Measurements from ENCODE around the gene GLIPR1L2.

GLIPR1L2 gene

DNA sequence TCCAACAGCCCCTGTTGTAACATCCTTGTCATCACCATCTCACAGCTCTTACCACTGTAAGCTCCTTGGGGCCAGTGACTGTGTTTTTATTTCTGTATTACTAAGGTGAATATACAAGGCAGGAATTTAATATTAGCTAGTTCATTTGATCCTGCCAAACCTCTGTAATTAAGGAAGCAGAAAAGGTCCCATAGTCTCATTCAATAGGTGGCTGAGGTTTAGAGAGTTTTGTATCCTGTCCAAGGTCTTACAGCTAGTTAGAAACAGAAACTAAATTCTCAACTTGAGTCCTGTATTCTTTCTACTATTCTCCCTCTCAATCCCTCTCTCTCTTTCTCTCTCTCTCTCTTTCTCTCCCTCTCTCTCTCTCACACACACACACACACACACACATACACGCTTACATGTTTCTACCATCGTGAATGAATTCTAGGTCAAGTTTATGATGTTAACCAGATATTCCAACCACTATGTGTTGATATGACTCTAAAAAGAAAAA lies 89.1 kb downstream of the GLIPR1L2 start:
- DNase-seq, result no peak

DNA sequence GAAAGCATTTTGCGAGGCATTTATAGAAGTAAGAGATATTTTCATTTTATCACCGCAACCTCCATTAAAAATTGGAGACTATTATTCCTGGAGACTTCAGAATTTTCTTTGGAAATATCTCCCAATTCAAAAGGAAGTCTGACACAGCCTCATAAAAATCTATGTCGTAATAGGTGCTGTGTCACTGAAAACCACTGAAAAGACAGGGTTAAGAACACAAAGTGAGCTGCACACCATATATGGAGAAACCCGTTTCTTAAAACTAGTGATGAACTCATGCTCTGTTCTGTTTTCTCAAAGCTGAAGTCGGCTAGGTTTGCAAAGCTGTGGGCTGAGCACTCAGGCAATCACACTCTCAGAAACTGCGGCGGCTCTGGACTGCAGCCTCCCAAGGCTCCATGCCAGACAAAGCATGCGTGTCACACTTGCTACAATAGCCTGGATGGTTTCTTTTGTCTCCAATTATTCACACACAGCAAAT lies 89.6 kb downstream of the GLIPR1L2 start, which contains the start of gene GLIPR1:
GLIPR1 (plus strand) TSS at position 287 of the 481 bp plus-strand sequence; CDS start at position 413, 126 bp downstream.
- DNase-seq, result no peak

DNA sequence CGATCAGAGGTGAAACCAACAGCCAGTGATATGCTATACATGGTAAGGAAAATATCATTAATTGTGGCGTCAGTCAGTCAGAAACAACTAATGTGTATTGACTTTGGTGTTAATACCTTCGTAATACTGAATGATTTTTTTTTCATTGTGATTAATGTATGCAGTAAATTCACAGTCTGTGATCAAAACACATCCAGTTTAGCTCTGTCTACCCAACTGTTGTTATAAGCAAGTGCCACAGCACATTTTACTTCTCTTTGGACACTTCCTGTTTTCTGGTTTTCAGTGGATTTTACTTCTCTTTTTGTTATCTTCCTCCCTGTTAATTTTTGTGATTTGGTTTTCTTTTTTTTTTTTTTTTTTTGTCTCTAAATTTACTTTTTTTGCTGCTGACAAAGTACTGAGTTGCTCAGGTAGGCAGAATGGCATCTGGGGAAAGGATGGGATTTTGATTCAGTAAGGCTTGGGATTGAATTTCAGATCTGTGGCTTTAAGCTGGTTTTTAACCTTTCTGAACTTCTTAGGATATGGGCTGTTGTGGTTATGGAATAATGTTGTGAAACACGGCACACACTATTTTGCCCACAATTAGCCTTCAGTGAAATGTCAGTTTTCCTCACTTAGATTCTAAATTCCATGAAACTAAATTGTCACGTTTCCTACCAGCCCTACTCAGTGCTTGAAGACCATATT lies 90.3 kb downstream of the GLIPR1L2 start:
- no peak for DNase-seq

DNA sequence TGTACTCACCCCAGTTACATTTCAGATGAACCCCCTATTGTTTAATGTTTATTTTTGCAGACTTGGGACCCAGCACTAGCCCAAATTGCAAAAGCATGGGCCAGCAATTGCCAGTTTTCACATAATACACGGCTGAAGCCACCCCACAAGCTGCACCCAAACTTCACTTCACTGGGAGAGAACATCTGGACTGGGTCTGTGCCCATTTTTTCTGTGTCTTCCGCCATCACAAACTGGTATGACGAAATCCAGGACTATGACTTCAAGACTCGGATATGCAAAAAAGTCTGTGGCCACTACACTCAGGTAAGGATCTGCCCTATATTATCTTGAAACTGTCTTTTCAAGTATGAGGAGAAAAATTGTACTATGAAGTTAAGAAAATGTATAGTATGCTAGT lies 90.9 kb downstream of the GLIPR1L2 start:
- no peak for DNase-seq
